Testis (tissue), 3 donors: ENCODE results near the gene DCTN3. TPM values are rescaled to one million over a fixed set of nuclear protein-coding genes. Genes with fewer than 3 reads are reported as not detected.

Experiments used
- DNase-seq: peaks from one replicate; pipeline ENCODE4 v3.0.0-alpha.2; 2019
- H3K27ac ChIP-seq, 2 donors: fragments of 200-600 bp; sonication (generic); one replicate each; pipeline ENCODE4 v1.5.1; 2019
- H3K27me3 ChIP-seq: fragments of 200-600 bp; sonication (generic); one replicate; pipeline ENCODE4 v1.5.1; 2019
- H3K36me3 ChIP-seq: fragments of 200-600 bp; sonication (generic); one replicate; pipeline ENCODE4 v1.5.1; 2017; ENCODE audit warnings: low read depth; ENCODE audit errors: missing control alignments
- H3K4me1 ChIP-seq: fragments of 200-600 bp; sonication (generic); one replicate; pipeline ENCODE4 v1.5.1; 2019
- H3K4me3 ChIP-seq, 2 donors: fragments of 200-600 bp; sonication (generic); one replicate each; pipeline ENCODE4 v1.5.1; 2017 to 2019
- H3K9me3 ChIP-seq: fragments of 200-600 bp; sonication (generic); one replicate; pipeline ENCODE4 v1.5.1; 2017
- POLR2A ChIP-seq: fragments of 450-650 bp; IDR thresholded peaks from one replicate; pipeline ENCODE4 v1.6.1; 2017; ENCODE audit warnings: antibody characterized with exemption, mild to moderate bottlenecking, moderate library complexity
- WGBS, 2 donors: methylation state at CpG; one replicate each; pipeline ENCODE4 v1.1.5; 2018; 5-methylcytosine and 5-hydroxymethylcytosine counted together
- intact Hi-C: fragments of 100-400 bp; cut with DNase I; formaldehyde crosslinking; loops from one replicate; pipeline ENCODE4 v1.15.1; 2023; ENCODE audit warnings: low total_unique reads
- polyA plus RNA-seq: library from polyadenylated mRNA; stranded (reverse); fragments of 350-450 nt; fragmentation: Illumina TruSeq; extraction: RNeasy Lipid Tissue Mini Kit (QIAGEN cat#74804); gene quantifications from one replicate; pipeline ENCODE4 v1.2.3, GENCODE V29; 2014; ENCODE audit warnings: low read depth, low replicate concordance; ENCODE audit not compliant: insufficient read depth
- total RNA-seq, 2 donors: library from RNA; depleted of rRNA; stranded (reverse); fragments of >200 nt; gene quantifications; one replicate each; pipeline ENCODE4 v1.2.3, GENCODE V29; 2016
- TF ChIP-seq, protein P1 (sequence below), 3 experiments: fragments of 450-650 bp in 2 of 3; fragments of 200-600 bp in 1 of 3; sonication (generic) in 1 of 3; IDR thresholded peaks; one replicate each; pipeline ENCODE4 v1.5.1; 2016 to 2019; ENCODE audit warnings: antibody characterized with exemption in 3 of 3, mild to moderate bottlenecking in 2 of 3, moderate library complexity in 1 of 3

Gene DCTN3
- total and polyA plus RNA-seq, 3 donors from 2014 or later: 55.1 to 82.9 (median 78.5) TPM

GRCh38 chr9:34573599-34574325, 46.5 kb downstream of the DCTN3 start:
- intact Hi-C loops: no loop called here
- no peaks in the 10 kb centered on the region for H3K36me3 ChIP-seq
- no peaks in the 10 kb centered on the region for H3K27me3 ChIP-seq
- H3K27ac ChIP-seq: no peak overlapping the region
- 74% methylated on average over 11 to 17 of the region's 17 CpGs for WGBS, 2 donors
- no peak for TF ChIP-seq POLR2A
- TF ChIP-seq, protein P1, sequence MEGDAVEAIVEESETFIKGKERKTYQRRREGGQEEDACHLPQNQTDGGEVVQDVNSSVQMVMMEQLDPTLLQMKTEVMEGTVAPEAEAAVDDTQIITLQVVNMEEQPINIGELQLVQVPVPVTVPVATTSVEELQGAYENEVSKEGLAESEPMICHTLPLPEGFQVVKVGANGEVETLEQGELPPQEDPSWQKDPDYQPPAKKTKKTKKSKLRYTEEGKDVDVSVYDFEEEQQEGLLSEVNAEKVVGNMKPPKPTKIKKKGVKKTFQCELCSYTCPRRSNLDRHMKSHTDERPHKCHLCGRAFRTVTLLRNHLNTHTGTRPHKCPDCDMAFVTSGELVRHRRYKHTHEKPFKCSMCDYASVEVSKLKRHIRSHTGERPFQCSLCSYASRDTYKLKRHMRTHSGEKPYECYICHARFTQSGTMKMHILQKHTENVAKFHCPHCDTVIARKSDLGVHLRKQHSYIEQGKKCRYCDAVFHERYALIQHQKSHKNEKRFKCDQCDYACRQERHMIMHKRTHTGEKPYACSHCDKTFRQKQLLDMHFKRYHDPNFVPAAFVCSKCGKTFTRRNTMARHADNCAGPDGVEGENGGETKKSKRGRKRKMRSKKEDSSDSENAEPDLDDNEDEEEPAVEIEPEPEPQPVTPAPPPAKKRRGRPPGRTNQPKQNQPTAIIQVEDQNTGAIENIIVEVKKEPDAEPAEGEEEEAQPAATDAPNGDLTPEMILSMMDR (IDR thresholded peaks at IDR 0.05): no peak
- no peak for DNase-seq
- no peaks in the 10 kb centered on the region for H3K9me3 ChIP-seq
- H3K4me1 ChIP-seq: peaks cover 9% of the 10 kb centered on the region
- H3K4me3 ChIP-seq: no peak overlapping the region

DNA sequence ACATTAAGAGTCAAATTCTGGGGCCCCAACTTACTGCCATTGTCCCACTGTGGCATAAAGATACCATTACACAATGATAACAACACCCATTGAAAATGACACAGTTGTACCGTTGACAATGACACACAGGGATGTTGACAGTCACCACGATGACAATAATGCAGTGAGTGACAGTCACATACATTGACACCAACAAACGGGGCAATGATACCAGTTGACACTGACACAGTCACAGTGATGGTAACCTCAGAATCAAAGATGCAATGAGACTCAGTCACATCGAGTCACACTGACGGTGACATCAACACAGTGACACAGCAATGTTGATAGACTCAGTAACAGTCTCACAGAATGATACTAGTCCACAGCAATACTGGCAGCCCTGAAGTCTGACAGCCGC, 47.7 kb downstream of the DCTN3 start:
- DNase-seq: no peak
- intact Hi-C loops: no loop called here
- no peaks in the 10 kb centered on the region for H3K9me3 ChIP-seq
- peaks cover 9% of the 10 kb centered on the region for H3K4me1 ChIP-seq
- no peaks in the 10 kb centered on the region for H3K27me3 ChIP-seq
- TF ChIP-seq, protein P1 (IDR thresholded peaks at IDR 0.05): no peak
- TF ChIP-seq POLR2A: no peak
- H3K36me3 ChIP-seq: no peaks in the 10 kb centered on the region
- 93 to 94% methylated on average over 6 of the region's 6 CpGs for WGBS, 2 donors
- H3K27ac ChIP-seq: no peak overlapping the region
- no peak overlapping the region for H3K4me3 ChIP-seq

- intact Hi-C loops: no loop called here
- H3K27me3 ChIP-seq: no peaks in the 10 kb centered on the region
- TF ChIP-seq, protein P1 (IDR thresholded peaks at IDR 0.05): no peak
- no peak for TF ChIP-seq POLR2A
- H3K4me1 ChIP-seq: peaks cover 4% of the 10 kb centered on the region
- no peak overlapping the region for H3K4me3 ChIP-seq
- no peak overlapping the region for H3K27ac ChIP-seq
- no peaks in the 10 kb centered on the region for H3K9me3 ChIP-seq
- no peak for DNase-seq
- H3K36me3 ChIP-seq: no peaks in the 10 kb centered on the region
Observed at GRCh38 chr9:34572092-34572491, 48.2 kb downstream of the DCTN3 start.

GRCh38 chr9:34571481-34571810, 48.8 kb downstream of the DCTN3 start:
- 66 to 69% methylated on average over 9 to 12 of the region's 12 CpGs for WGBS, 2 donors
- Histone ChIP-seq H3K4me1 (no peaks in the 10 kb centered on the region), H3K9me3 (no peaks in the 10 kb centered on the region), H3K27me3 (no peaks in the 10 kb centered on the region), H3K4me3 (no peak overlapping the region), H3K36me3 (no peaks in the 10 kb centered on the region), H3K27ac (no peak overlapping the region)
- intact Hi-C loops: no loop called here
- no peak for TF ChIP-seq POLR2A
- TF ChIP-seq, protein P1 (IDR thresholded peaks at IDR 0.05): no peak
- DNase-seq: no peak

DNA sequence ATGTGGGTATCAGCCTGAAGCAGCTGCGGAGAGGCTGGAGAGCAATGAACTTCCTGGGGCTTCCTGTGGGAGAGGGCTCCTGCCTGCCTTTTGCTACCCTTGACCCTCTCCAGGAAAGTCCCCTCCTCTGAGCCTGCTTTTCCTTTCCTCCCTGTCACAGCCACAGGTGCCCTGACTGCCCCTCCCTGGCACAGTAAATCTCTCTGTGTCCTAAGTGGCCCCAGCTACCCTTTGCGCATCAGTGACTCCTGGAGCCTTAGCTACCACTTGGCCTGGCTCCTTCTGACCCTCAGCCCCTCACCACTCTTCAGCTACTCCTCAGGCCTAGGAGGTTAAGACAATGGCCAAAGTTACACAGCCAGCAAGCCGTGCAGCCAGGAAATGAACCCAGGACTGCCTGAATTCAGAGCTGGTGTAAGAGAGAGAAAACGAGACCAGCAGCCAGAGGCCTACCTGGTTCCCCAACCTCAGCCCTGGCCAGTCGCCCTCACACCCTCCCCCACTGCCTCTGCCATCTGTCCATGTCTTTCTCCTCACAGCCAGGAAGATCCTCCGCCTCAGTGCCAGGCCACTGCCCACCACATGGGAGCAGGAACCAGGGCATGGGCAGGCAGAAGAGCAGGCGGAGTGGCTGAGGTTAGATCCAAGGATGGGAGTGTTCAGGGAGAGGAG, 49.4 kb downstream of the DCTN3 start:
- no peaks in the 10 kb centered on the region for H3K4me1 ChIP-seq

More for the DNA sequence above, 49.4 kb downstream of the DCTN3 start:
- no peaks in the 10 kb centered on the region for H3K9me3 ChIP-seq
- TF ChIP-seq POLR2A: no peak
- TF ChIP-seq, protein P1 (IDR thresholded peaks at IDR 0.05): no peak
- H3K27me3 ChIP-seq: no peaks in the 10 kb centered on the region
- H3K36me3 ChIP-seq: no peaks in the 10 kb centered on the region
- 85 to 89% methylated on average over 6 to 7 of the region's 7 CpGs for WGBS, 2 donors
- intact Hi-C loops: no loop called here
- no peak for DNase-seq
- H3K4me3 ChIP-seq: no peak overlapping the region
- H3K27ac ChIP-seq: no peak overlapping the region
